ENCODE results near the gene EYS.

The EYS gene

GRCh38 chr6:64050590-64050989, 1656.4 kb downstream of the EYS start:
- DNase-seq (ENCODE audit: low read depth, low spot score): no peak
- H3K4me3 ChIP-seq (ENCODE audit: low read depth, low read length): no peak overlapping the region
- in situ Hi-C loops (cut with HindIII; ENCODE audit: low sequenced_read_pairs): no loop called here
- TF ChIP-seq, protein P1, sequence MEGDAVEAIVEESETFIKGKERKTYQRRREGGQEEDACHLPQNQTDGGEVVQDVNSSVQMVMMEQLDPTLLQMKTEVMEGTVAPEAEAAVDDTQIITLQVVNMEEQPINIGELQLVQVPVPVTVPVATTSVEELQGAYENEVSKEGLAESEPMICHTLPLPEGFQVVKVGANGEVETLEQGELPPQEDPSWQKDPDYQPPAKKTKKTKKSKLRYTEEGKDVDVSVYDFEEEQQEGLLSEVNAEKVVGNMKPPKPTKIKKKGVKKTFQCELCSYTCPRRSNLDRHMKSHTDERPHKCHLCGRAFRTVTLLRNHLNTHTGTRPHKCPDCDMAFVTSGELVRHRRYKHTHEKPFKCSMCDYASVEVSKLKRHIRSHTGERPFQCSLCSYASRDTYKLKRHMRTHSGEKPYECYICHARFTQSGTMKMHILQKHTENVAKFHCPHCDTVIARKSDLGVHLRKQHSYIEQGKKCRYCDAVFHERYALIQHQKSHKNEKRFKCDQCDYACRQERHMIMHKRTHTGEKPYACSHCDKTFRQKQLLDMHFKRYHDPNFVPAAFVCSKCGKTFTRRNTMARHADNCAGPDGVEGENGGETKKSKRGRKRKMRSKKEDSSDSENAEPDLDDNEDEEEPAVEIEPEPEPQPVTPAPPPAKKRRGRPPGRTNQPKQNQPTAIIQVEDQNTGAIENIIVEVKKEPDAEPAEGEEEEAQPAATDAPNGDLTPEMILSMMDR (IDR thresholded peaks at IDR 0.05; ENCODE audit: low read depth, low read length): no peak

GRCh38 chr6:64049736-64050135, 1657.3 kb downstream of the EYS start:
- DNase-seq (ENCODE audit: low read depth, low spot score): no peak
- in situ Hi-C loops (cut with HindIII; ENCODE audit: low sequenced_read_pairs): no loop called here
- no peak overlapping the region for H3K4me3 ChIP-seq (ENCODE audit: low read depth, low read length)

GRCh38 chr6:64046746-64047208, 1660.2 kb downstream of the EYS start:
- in situ Hi-C loops (cut with HindIII; ENCODE audit: low sequenced_read_pairs): no loop called here
- H3K4me3 ChIP-seq (ENCODE audit: low read depth, low read length): no peak overlapping the region
- TF ChIP-seq, protein P1 (IDR thresholded peaks at IDR 0.05; ENCODE audit: low read depth, low read length): no peak
- no peak for DNase-seq (ENCODE audit: low read depth, low spot score)

More at GRCh38 chr6:64049736-64050135, 1657.3 kb downstream of the EYS start:
- TF ChIP-seq, protein P1 (IDR thresholded peaks at IDR 0.05; ENCODE audit: low read depth, low read length): no peak

- in situ Hi-C loops (cut with HindIII; ENCODE audit: low sequenced_read_pairs): no loop called here
- DNase-seq (ENCODE audit: low read depth, low spot score): no peak
- TF ChIP-seq, protein P1 (IDR thresholded peaks at IDR 0.05; ENCODE audit: low read depth, low read length): no peak
- H3K4me3 ChIP-seq (ENCODE audit: low read depth, low read length): no peak overlapping the region
Observed at GRCh38 chr6:64041373-64041772, 1665.7 kb downstream of the EYS start.

- H3K4me3 ChIP-seq (ENCODE audit: low read depth, low read length): no peak overlapping the region
- in situ Hi-C loops (cut with HindIII; ENCODE audit: low sequenced_read_pairs): no loop called here
- no peak for DNase-seq (ENCODE audit: low read depth, low spot score)
- TF ChIP-seq, protein P1 (IDR thresholded peaks at IDR 0.05; ENCODE audit: low read depth, low read length): no peak
Observed at GRCh38 chr6:64040113-64040512, 1666.9 kb downstream of the EYS start.

DNA sequence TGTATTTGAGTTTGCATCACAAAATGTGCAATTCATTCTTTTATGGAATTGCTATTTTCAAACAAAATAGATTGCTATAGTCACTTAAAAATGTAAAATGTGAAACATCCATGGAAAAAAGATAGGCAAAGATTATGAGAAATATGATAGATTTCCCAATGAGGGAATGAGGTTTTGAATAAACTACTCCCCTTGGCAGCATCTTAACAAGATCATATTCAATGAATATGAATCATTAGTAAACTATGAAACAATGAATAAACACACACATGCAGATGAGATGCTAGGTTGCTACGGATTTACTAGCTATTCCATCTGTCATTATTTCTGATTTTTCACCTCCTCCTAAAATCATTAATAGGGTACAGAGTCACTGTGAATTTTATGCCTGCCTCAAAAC, 1669.6 kb downstream of the EYS start:
- no peak for DNase-seq (ENCODE audit: low read depth, low spot score)
- in situ Hi-C loops (cut with HindIII; ENCODE audit: low sequenced_read_pairs): no loop called here
- TF ChIP-seq, protein P1 (IDR thresholded peaks at IDR 0.05; ENCODE audit: low read depth, low read length): no peak
- H3K4me3 ChIP-seq (ENCODE audit: low read depth, low read length): no peak overlapping the region
